ENCODE results near the gene TMED3.
A peak's percentile ranks its signal among the peaks of the same experiment; 100 is the strongest.

DNA sequence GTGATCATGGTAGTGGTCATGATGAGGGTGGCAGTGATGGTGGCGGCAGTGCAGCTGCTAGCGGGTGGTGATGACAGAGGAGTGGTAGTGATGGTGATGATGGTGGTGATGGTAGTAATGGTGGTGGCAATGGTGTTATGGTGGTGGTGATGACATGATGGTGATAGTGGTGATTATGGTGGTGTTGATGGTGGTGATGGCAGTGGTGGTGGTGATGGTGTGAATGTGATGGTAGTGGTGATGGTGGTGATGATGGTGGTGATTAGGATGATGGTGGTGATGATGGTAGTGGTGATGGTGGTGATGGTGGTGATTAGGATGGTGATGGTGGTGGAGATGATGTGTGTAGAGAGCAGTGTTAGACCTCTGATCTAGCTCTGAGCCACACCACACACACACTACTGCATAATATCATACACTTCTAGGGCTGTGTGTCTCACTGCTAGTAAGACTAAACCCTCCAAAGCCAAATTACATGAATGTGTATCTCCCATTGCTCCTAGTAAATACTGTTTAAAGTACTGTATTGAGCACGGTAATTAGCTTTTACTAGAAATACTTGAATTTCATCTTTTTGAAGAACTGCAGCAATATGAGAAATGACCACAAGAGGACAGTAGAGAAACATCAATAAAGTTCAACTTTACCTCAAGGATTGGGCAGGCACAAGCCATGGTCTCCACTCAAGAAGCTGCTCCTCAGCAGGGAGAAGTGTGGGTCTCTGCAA lies 28.8 kb downstream of the TMED3 start:
- TF ChIP-seq, protein P1, sequence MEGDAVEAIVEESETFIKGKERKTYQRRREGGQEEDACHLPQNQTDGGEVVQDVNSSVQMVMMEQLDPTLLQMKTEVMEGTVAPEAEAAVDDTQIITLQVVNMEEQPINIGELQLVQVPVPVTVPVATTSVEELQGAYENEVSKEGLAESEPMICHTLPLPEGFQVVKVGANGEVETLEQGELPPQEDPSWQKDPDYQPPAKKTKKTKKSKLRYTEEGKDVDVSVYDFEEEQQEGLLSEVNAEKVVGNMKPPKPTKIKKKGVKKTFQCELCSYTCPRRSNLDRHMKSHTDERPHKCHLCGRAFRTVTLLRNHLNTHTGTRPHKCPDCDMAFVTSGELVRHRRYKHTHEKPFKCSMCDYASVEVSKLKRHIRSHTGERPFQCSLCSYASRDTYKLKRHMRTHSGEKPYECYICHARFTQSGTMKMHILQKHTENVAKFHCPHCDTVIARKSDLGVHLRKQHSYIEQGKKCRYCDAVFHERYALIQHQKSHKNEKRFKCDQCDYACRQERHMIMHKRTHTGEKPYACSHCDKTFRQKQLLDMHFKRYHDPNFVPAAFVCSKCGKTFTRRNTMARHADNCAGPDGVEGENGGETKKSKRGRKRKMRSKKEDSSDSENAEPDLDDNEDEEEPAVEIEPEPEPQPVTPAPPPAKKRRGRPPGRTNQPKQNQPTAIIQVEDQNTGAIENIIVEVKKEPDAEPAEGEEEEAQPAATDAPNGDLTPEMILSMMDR (IDR thresholded peaks at IDR 0.05): peak; percentile 29 to 64 (median 54)
- TF ChIP-seq POLR2A (IDR thresholded peaks at IDR 0.05): no peak
